ENCODE measurements around the gene HCRTR1. TPM values are rescaled to one million over a fixed set of nuclear protein-coding genes. Genes with fewer than 3 reads are reported as not detected.

Gene HCRTR1
- total RNA-seq, 1 experiment from 2014 or later = not detected

DNA sequence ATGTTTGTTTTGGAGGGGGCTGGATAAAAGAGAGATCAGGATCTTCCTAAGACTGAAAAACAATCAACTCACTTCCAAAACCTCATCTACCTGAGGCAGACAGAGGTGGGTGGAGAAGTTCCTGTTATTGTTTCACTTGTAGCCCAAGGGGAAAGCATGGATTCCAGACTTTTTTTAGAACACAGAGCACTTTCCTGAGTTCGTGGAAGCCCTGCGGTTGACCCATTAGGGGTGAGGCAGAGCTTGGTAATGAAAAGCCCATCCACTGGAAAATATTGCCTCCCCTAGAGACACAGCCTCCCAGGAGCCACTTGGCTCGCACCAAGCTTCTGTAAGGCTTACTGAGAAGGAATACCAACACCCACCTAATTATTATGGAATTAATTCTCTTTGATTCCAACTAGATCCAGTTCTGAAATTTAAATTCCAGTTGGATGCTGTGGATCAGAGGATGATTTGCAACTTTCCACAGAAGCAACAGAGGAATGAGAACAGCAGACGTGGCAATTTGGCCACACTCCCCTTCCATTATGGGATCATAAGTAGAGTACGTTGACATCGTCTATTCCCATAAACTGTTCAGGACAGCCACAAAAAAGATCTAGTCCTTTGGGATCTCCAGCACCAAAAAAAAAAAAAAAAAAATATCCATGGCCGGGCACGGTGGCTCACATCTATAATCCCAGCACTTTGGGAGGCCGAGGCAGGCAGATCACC lies 31.3 kb downstream of the HCRTR1 start:
- ChIA-PET CTCF (no interaction called here), POLR2A (ENCODE audit: unreplicated experiment) (no interaction called here)
- no TSS peak for BruUV-seq (replicated peaks)
- no peak overlapping the region for H3K4me2 ChIP-seq (ENCODE audit: low read length)
- H3K9ac ChIP-seq (ENCODE audit: low read length) = no peak overlapping the region
- H4K20me1 ChIP-seq (ENCODE audit: low read length) = no peaks in the 10 kb centered on the region
- no peaks in the 10 kb centered on the region for H3K9me2 ChIP-seq (replicated peaks; ENCODE audit: low read length)
- H3K27me3 ChIP-seq (ENCODE audit: low read length) = no peaks in the 10 kb centered on the region
- intact Hi-C loops (cut with micrococcal nuclease) = no loop called here
- DNase-seq (no peak), ATAC-seq (no peak)
- TF ChIP-seq, protein P1, sequence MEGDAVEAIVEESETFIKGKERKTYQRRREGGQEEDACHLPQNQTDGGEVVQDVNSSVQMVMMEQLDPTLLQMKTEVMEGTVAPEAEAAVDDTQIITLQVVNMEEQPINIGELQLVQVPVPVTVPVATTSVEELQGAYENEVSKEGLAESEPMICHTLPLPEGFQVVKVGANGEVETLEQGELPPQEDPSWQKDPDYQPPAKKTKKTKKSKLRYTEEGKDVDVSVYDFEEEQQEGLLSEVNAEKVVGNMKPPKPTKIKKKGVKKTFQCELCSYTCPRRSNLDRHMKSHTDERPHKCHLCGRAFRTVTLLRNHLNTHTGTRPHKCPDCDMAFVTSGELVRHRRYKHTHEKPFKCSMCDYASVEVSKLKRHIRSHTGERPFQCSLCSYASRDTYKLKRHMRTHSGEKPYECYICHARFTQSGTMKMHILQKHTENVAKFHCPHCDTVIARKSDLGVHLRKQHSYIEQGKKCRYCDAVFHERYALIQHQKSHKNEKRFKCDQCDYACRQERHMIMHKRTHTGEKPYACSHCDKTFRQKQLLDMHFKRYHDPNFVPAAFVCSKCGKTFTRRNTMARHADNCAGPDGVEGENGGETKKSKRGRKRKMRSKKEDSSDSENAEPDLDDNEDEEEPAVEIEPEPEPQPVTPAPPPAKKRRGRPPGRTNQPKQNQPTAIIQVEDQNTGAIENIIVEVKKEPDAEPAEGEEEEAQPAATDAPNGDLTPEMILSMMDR (conservative IDR thresholded peaks at IDR 0.05; ENCODE audit: low read depth, low read length) = no peak
- TF ChIP-seq EZH2phosphoT487 (IDR thresholded peaks at IDR 0.05; ENCODE audit: borderline replicate concordance, low read length) = no peak
- no peak for TF ChIP-seq EZH2 (IDR thresholded peaks at IDR 0.05; ENCODE audit: low read length, unreplicated experiment)
- no peak overlapping the region for H3K27ac ChIP-seq (ENCODE audit: low read length)
- H3K36me3 ChIP-seq (ENCODE audit: low read depth, low read length) = no peaks in the 10 kb centered on the region
- peaks cover 5% of the 10 kb centered on the region for H3K4me1 ChIP-seq (ENCODE audit: insufficient read depth, low read length)
- no peak overlapping the region for H3K4me3 ChIP-seq (ENCODE audit: low read length)
- no peak overlapping the region for H2AFZ ChIP-seq (ENCODE audit: low read length)
- H3F3A ChIP-seq (ENCODE audit: low read length, unreplicated experiment) = no peaks in the 10 kb centered on the region
- H3K79me2 ChIP-seq (ENCODE audit: low read length) = peaks cover 7% of the 10 kb centered on the region
- H3K9me3 ChIP-seq (ENCODE audit: low read length) = no peaks in the 10 kb centered on the region

DNA sequence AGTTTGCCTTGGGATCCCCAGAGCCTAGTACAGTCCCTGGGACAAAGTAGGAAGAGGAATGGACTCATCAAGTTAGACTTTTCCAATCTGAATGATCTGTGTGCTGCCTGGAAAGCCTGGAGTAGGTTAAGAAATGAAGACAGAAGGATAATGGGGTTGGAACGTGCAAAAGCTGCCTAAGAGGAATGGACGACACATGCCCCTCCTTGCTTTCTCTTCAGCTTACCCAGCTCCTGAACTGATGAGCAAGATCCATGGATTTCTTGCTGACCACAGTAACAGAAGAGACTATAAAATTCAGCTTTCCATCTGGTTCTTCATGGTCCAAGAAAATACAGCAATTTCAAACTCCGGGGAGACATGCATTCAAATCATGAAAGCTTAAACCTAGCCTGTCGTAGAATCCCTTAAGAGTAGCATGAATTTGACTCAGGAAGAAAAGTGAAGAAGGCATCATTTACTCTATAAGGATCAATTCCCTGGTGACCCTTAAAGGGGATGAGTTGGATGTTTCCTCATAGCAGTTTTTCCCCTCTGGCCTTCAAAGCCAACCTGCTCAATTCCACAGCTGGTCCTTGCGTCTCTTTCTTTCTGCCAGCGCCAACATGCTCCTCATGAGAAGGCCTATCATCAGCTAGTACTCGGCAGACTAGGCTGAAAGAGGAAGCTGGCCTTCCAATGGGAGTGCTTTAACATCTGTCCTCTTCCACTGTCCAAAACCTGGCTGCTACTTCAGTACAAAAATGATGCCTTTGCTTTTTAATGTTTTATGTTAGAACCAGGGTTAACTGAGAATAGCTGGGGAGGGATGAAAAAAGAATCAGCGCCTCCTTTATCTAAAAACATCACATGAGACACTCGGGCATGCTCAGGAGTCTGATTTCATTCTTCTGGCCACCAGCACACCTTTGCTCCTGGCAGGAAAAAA lies 32.9 kb downstream of the HCRTR1 start:
- Histone ChIP-seq H3K9ac (ENCODE audit: low read length) (no peak overlapping the region), H3K79me2 (ENCODE audit: low read length) (no peaks in the 10 kb centered on the region), H3K4me3 (ENCODE audit: low read length) (no peak overlapping the region), H3K4me2 (ENCODE audit: low read length) (no peak overlapping the region), H3K9me2 (replicated peaks; ENCODE audit: low read length) (no peaks in the 10 kb centered on the region), H3F3A (ENCODE audit: low read length, unreplicated experiment) (no peaks in the 10 kb centered on the region), H3K36me3 (ENCODE audit: low read depth, low read length) (no peaks in the 10 kb centered on the region), H3K9me3 (ENCODE audit: low read length) (no peaks in the 10 kb centered on the region), H3K4me1 (ENCODE audit: insufficient read depth, low read length) (peaks cover 2% of the 10 kb centered on the region; the same call in 1 of the 2 replicates), H3K27me3 (ENCODE audit: low read length) (no peaks in the 10 kb centered on the region), H2AFZ (ENCODE audit: low read length) (no peak overlapping the region), H3K27ac (ENCODE audit: low read length) (no peak overlapping the region), H4K20me1 (ENCODE audit: low read length) (no peaks in the 10 kb centered on the region)
- DNase-seq = no peak
- CTCF ChIA-PET = no interaction called here
- intact Hi-C loops (cut with micrococcal nuclease) = no loop called here
- ATAC-seq = no peak
- POLR2A ChIA-PET (ENCODE audit: unreplicated experiment) = no interaction called here
- no TSS peak for BruUV-seq (replicated peaks)
- TF ChIP-seq, protein P1 (conservative IDR thresholded peaks at IDR 0.05; ENCODE audit: low read depth, low read length) = no peak
- TF ChIP-seq EZH2phosphoT487 (IDR thresholded peaks at IDR 0.05; ENCODE audit: borderline replicate concordance, low read length) = no peak
- no peak for TF ChIP-seq EZH2 (IDR thresholded peaks at IDR 0.05; ENCODE audit: low read length, unreplicated experiment)

DNA sequence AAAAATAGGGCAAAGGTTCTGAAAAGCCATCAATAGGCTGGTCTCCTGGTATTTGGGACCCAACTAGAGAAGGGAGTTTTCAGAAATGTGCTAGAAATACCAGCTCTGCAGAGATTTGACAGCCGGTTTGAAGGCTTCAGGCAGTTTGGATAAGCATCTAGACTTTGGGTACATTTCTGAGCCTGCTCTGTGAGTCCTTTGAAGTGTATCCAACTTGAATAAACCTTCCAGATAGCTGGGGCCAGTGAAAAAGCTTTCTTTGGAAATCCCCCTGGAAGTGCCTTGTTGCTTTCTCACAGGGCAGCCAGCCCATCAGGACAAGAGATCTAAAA lies 33.6 kb downstream of the HCRTR1 start:
- Histone ChIP-seq H2AFZ (ENCODE audit: low read length) (no peak overlapping the region), H3K79me2 (ENCODE audit: low read length) (no peaks in the 10 kb centered on the region), H3K9me3 (ENCODE audit: low read length) (no peaks in the 10 kb centered on the region), H3K27ac (ENCODE audit: low read length) (no peak overlapping the region), H4K20me1 (ENCODE audit: low read length) (no peaks in the 10 kb centered on the region), H3F3A (ENCODE audit: low read length, unreplicated experiment) (no peaks in the 10 kb centered on the region), H3K4me2 (ENCODE audit: low read length) (no peak overlapping the region), H3K4me3 (ENCODE audit: low read length) (no peak overlapping the region), H3K4me1 (ENCODE audit: insufficient read depth, low read length) (no peaks in the 10 kb centered on the region), H3K36me3 (ENCODE audit: low read depth, low read length) (no peaks in the 10 kb centered on the region), H3K27me3 (ENCODE audit: low read length) (no peaks in the 10 kb centered on the region), H3K9ac (ENCODE audit: low read length) (no peak overlapping the region), H3K9me2 (replicated peaks; ENCODE audit: low read length) (no peaks in the 10 kb centered on the region)
- intact Hi-C loops (cut with micrococcal nuclease) = no loop called here
- ATAC-seq (no peak), DNase-seq (no peak)
- no TSS peak for BruUV-seq (replicated peaks)
- TF ChIP-seq, protein P1 (conservative IDR thresholded peaks at IDR 0.05; ENCODE audit: low read depth, low read length) = no peak
- TF ChIP-seq EZH2phosphoT487 (IDR thresholded peaks at IDR 0.05; ENCODE audit: borderline replicate concordance, low read length) = no peak
- TF ChIP-seq EZH2 (IDR thresholded peaks at IDR 0.05; ENCODE audit: low read length, unreplicated experiment) = no peak
- ChIA-PET CTCF (no interaction called here), POLR2A (ENCODE audit: unreplicated experiment) (no interaction called here)
